ENCODE measurements around the gene EOLA2. TPM values are rescaled to one million over a fixed set of nuclear protein-coding genes. Genes with fewer than 3 reads are reported as not detected.

EOLA2 gene
- total and polyA plus RNA-seq, 2 donors (not counting 1 experiment from before 2014, with no cell fraction given) = 42.0 to 63.2 TPM

DNA sequence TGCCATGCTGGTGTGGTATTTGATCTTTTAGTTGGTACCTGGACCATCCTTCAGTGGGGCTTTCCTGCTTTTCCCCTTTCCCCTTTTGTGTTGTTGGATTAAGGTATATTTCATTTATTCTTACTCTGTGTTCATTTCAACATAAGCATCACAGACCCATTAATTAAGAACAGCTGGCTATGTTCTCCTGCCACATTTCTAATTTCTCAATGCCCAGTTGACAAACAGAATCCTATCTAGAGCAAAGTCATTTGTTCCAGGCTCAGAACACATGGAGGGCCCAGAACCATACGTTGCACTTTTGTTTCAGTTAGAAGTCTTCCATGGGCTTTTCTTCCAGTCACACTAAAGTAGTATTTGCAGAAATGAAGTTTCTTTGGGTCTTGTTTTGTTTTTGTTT lies 46.1 kb upstream of the EOLA2 start:
- Histone ChIP-seq H3K9ac (ENCODE audit: low read length) (no peak overlapping the region), H4K20me1 (ENCODE audit: control insufficient read depth, insufficient read depth, low read length, poor library complexity, severe bottlenecking) (no peaks in the 10 kb centered on the region), H3K27me3 (replicated peaks in 1 of 4; ENCODE audit: control extremely low read depth in 1 of 4, control insufficient read depth in 3 of 4, insufficient read depth in 4 of 4, low read length in 3 of 4) (no peaks in the 10 kb centered on the region), H3K4me3 (ENCODE audit: control extremely low read depth in 1 of 5, extremely low read depth in 1 of 5, insufficient read depth in 1 of 5, low read depth in 2 of 5, low read length in 4 of 5) (no peak overlapping the region), H3K36me3 (replicated peaks in 1 of 2; ENCODE audit: control extremely low read depth in 1 of 2, control insufficient read depth in 1 of 2, extremely low read depth in 1 of 2, insufficient read depth in 2 of 2, low read length in 1 of 2) (no peaks in the 10 kb centered on the region), H3K4me2 (replicated peaks; ENCODE audit: low read depth, low read length, poor library complexity, severe bottlenecking) (no peak overlapping the region), H2AFZ (ENCODE audit: insufficient read depth, low read depth, low read length, poor library complexity, severe bottlenecking) (no peak overlapping the region), H3K79me2 (ENCODE audit: control insufficient read depth, insufficient read depth, low read length) (no peaks in the 10 kb centered on the region), H3K27ac (ENCODE audit: low read length in 2 of 2) (no peak overlapping the region), H3K4me1 (ENCODE audit: control insufficient read depth in 2 of 2, insufficient read depth in 2 of 2, low read length in 2 of 2) (peaks cover 0 to 5% of the 10 kb centered on the region in 2 donors), H3K9me3 (ENCODE audit: control extremely low read depth in 1 of 3, control insufficient read depth in 2 of 3, insufficient read depth in 1 of 3, low read length in 2 of 3) (no peaks in the 10 kb centered on the region)
- no peak for ATAC-seq (ENCODE audit: low read depth)
- POLR2A ChIA-PET = no interaction called here
- no peak for DNase-seq
- no peak overlapping the region for H3K4me3 Mint-ChIP-seq
- no peaks in the 10 kb centered on the region for H3K27me3 Mint-ChIP-seq
- peaks cover 11% of the 10 kb centered on the region for H3K4me1 Mint-ChIP-seq
- no peak overlapping the region for H3K27ac Mint-ChIP-seq
- intact Hi-C loops (cut with micrococcal nuclease) = no loop called here
- no peaks in the 10 kb centered on the region for H3K9me3 Mint-ChIP-seq (ENCODE audit: insufficient read depth)
- CTCF ChIA-PET = no interaction called here
- TF ChIP-seq EZH2 (IDR thresholded peaks at IDR 0.05; ENCODE audit: borderline replicate concordance, insufficient read depth, low read depth, low read length, poor library complexity, severe bottlenecking) = no peak
- TF ChIP-seq, protein P1, sequence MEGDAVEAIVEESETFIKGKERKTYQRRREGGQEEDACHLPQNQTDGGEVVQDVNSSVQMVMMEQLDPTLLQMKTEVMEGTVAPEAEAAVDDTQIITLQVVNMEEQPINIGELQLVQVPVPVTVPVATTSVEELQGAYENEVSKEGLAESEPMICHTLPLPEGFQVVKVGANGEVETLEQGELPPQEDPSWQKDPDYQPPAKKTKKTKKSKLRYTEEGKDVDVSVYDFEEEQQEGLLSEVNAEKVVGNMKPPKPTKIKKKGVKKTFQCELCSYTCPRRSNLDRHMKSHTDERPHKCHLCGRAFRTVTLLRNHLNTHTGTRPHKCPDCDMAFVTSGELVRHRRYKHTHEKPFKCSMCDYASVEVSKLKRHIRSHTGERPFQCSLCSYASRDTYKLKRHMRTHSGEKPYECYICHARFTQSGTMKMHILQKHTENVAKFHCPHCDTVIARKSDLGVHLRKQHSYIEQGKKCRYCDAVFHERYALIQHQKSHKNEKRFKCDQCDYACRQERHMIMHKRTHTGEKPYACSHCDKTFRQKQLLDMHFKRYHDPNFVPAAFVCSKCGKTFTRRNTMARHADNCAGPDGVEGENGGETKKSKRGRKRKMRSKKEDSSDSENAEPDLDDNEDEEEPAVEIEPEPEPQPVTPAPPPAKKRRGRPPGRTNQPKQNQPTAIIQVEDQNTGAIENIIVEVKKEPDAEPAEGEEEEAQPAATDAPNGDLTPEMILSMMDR (IDR thresholded peaks at IDR 0.05) = no peak
- WGBS (ENCODE audit: insufficient coverage) = no CpG with 5 or more reads among the region's 1 CpG

GRCh38 chrX:149982310-149982709 lies 44.0 kb upstream of the EOLA2 start:
- CTCF ChIA-PET = no interaction called here
- no CpG with 5 or more reads among the region's 3 CpGs for WGBS (ENCODE audit: insufficient coverage)
- no peak overlapping the region for H3K9ac ChIP-seq (ENCODE audit: low read length)
- H4K20me1 ChIP-seq (ENCODE audit: control insufficient read depth, insufficient read depth, low read length, poor library complexity, severe bottlenecking) = no peaks in the 10 kb centered on the region
- no peak for DNase-seq
- no peaks in the 10 kb centered on the region for H3K27me3 ChIP-seq (replicated peaks in 1 of 4; ENCODE audit: control extremely low read depth in 1 of 4, control insufficient read depth in 3 of 4, insufficient read depth in 4 of 4, low read length in 3 of 4)
- no peaks in the 10 kb centered on the region for H3K36me3 ChIP-seq (replicated peaks in 1 of 2; ENCODE audit: control extremely low read depth in 1 of 2, control insufficient read depth in 1 of 2, extremely low read depth in 1 of 2, insufficient read depth in 2 of 2, low read length in 1 of 2)
- H2AFZ ChIP-seq (ENCODE audit: insufficient read depth, low read depth, low read length, poor library complexity, severe bottlenecking) = no peak overlapping the region
- POLR2A ChIA-PET = no interaction called here
- Mint-ChIP-seq H3K27me3 (no peaks in the 10 kb centered on the region), H3K9me3 (ENCODE audit: insufficient read depth) (no peaks in the 10 kb centered on the region), H3K4me1 (peaks cover 3% of the 10 kb centered on the region), H3K4me3 (no peak overlapping the region), H3K27ac (no peak overlapping the region)
- no peak overlapping the region for H3K27ac ChIP-seq (ENCODE audit: low read length in 2 of 2)
- ATAC-seq (ENCODE audit: low read depth) = no peak
- H3K4me3 ChIP-seq (ENCODE audit: control extremely low read depth in 1 of 5, extremely low read depth in 1 of 5, insufficient read depth in 1 of 5, low read depth in 2 of 5, low read length in 4 of 5) = no peak overlapping the region
- H3K9me3 ChIP-seq (ENCODE audit: control extremely low read depth in 1 of 3, control insufficient read depth in 2 of 3, insufficient read depth in 1 of 3, low read length in 2 of 3) = no peaks in the 10 kb centered on the region
- H3K79me2 ChIP-seq (ENCODE audit: control insufficient read depth, insufficient read depth, low read length) = no peaks in the 10 kb centered on the region
- TF ChIP-seq EZH2 (IDR thresholded peaks at IDR 0.05; ENCODE audit: borderline replicate concordance, insufficient read depth, low read depth, low read length, poor library complexity, severe bottlenecking) = no peak
- TF ChIP-seq, protein P1 (IDR thresholded peaks at IDR 0.05) = no peak
- H3K4me2 ChIP-seq (replicated peaks; ENCODE audit: low read depth, low read length, poor library complexity, severe bottlenecking) = no peak overlapping the region
- intact Hi-C loops (cut with micrococcal nuclease) = no loop called here
- H3K4me1 ChIP-seq (ENCODE audit: control insufficient read depth in 2 of 2, insufficient read depth in 2 of 2, low read length in 2 of 2) = peaks cover 0 to 3% of the 10 kb centered on the region in 2 donors
